K562 (cell line): ENCODE data around the gene PGP. TPM values are rescaled to one million over a fixed set of nuclear protein-coding genes. Genes with fewer than 3 reads are reported as not detected.

ENCODE experiments used
- ATAC-seq: fragments of 200-7000 bp; cut with Tn5 transposase; 3 replicates; pipeline ENCODE4 v1.9.1; 2020; ENCODE audit warnings: moderate library complexity
- BruUV-seq: library from RNA; stranded (reverse); fragments of 400-500 nt; replicated peaks from 2 replicates; lab custom pipeline; 2021; lab: Mats Ljungman, UMichigan
- CTCF ChIA-PET: fragments of 300-600 bp; formaldehyde crosslinking; extraction: SDS; loops from one replicate; lab custom pipeline; 2021; ENCODE audit warnings: low intra/inter-chr PET ratio; lab: Yijun Ruan, JAX
- POLR2A ChIA-PET: fragments of 300-600, 350-650 bp; sonication (Branson Sonifier 250); formaldehyde crosslinking; extraction: SDS; loops from one replicate; lab custom pipeline; 2021; ENCODE audit warnings: antibody characterized with exemption, inconsistent platforms; lab: Yijun Ruan, JAX
- DNase-seq, 4 experiments: peaks; one replicate each; pipeline versions ENCODE4 v3.0.0 to v3.0.0-alpha.2; 2011 to 2018; ENCODE audit warnings: low spot score in 3 of 4, mixed read lengths in 3 of 4; ENCODE audit errors: extremely low read depth in 1 of 4
- FAIRE-seq: peaks from 2 replicates; lab custom pipeline; 2011; peaks lifted over from hg19 to GRCh38; lab: Jason Lieb, UNC
- H2AFZ ChIP-seq: 2 replicates; pipeline ENCODE4 v1.6.0; 2011; ENCODE audit warnings: low read depth, low read length, control low read depth, inconsistent platforms
- H3K27ac ChIP-seq: fragments of 200-600 bp; 3 replicates; pipeline ENCODE4 v1.8.0; 2011; ENCODE audit warnings: low read depth, mild to moderate bottlenecking, control low read depth, inconsistent platforms, low read length, moderate library complexity, mixed read lengths; ENCODE audit errors: extremely low read depth
- H3K27me3 ChIP-seq, 2 experiments: fragments of 300-600 bp in 1 of 2; 2 replicates in 1 of 2; 3 replicates in 1 of 2; pipeline versions ENCODE4 v1.6.0 to v1.8.0; 2011; ENCODE audit warnings: inconsistent platforms in 2 of 2, low read length in 2 of 2, mild to moderate bottlenecking in 1 of 2, mixed read lengths in 1 of 2, moderate library complexity in 1 of 2; ENCODE audit not compliant: control insufficient read depth in 2 of 2, insufficient read depth in 2 of 2
- H3K36me3 ChIP-seq: fragments of 300-600 bp; 3 replicates; pipeline ENCODE4 v1.8.0; 2011; ENCODE audit warnings: mild to moderate bottlenecking, low read length, inconsistent platforms; ENCODE audit not compliant: control insufficient read depth, insufficient read depth
- H3K4me1 ChIP-seq, 2 experiments: fragments of 200-600 bp in 1 of 2; replicated peaks in 1 of 2; 2 replicates in 1 of 2; 3 replicates in 1 of 2; pipeline versions ENCODE4 v1.5.1 to v1.8.0; 2011; ENCODE audit warnings: inconsistent platforms in 2 of 2, low read length in 2 of 2, mild to moderate bottlenecking in 1 of 2, mixed read lengths in 1 of 2, moderate library complexity in 1 of 2; ENCODE audit not compliant: control insufficient read depth in 2 of 2, insufficient read depth in 2 of 2
- H3K4me2 ChIP-seq: 2 replicates; pipeline ENCODE4 v1.6.1; 2011; ENCODE audit warnings: low read length, control low read depth, inconsistent platforms, mixed read lengths; ENCODE audit not compliant: insufficient read depth
- H3K4me3 ChIP-seq: fragments of 200-600 bp; sonication (generic), shearing (Covaris generic); 2 replicates; pipeline ENCODE4 v1.5.1; 2016; ENCODE audit warnings: control low read depth, inconsistent platforms
- H3K79me2 ChIP-seq: fragments of 200-600 bp; 3 replicates; pipeline ENCODE4 v1.8.0; 2011; ENCODE audit warnings: low read length, inconsistent platforms; ENCODE audit not compliant: control insufficient read depth, insufficient read depth
- H3K9ac ChIP-seq, 2 experiments: 2 replicates each; pipeline versions ENCODE4 v1.6.0 to v1.6.1; 2011; ENCODE audit warnings: low read depth in 2 of 2, low read length in 2 of 2, control low read depth in 1 of 2, inconsistent platforms in 1 of 2, mild to moderate bottlenecking in 1 of 2, mixed read lengths in 1 of 2; ENCODE audit not compliant: insufficient read depth in 1 of 2
- H3K9me1 ChIP-seq: one replicate; pipeline ENCODE4 v1.6.0; 2011; ENCODE audit warnings: inconsistent platforms, mild to moderate bottlenecking, low read length, moderate library complexity; ENCODE audit not compliant: control insufficient read depth, insufficient read depth
- H3K9me3 ChIP-seq: replicated peaks from 2 replicates; pipeline ENCODE4 v1.5.1; 2011; ENCODE audit warnings: low read depth, low read length, inconsistent platforms; ENCODE audit not compliant: control insufficient read depth, insufficient read depth
- H4K20me1 ChIP-seq: replicated peaks from 2 replicates; pipeline ENCODE4 v1.6.1; 2011; ENCODE audit warnings: low read length, inconsistent platforms, mixed read lengths; ENCODE audit not compliant: control insufficient read depth, insufficient read depth
- ELF2 ChIP-seq: fragments of 250-450 bp; sonication (Bioruptor Pico); IDR thresholded peaks from 2 replicates; pipeline ENCODE4 v1.5.0; 2021; ENCODE audit warnings: mild to moderate bottlenecking
- HEY1 ChIP-seq: fragments of 250-450 bp; sonication (Bioruptor Pico); IDR thresholded peaks from 2 replicates; pipeline ENCODE4 v1.5.0; 2020; ENCODE audit warnings: mild to moderate bottlenecking, moderate library complexity, borderline replicate concordance
- POLR3G ChIP-seq: IDR thresholded peaks from 2 replicates; pipeline ENCODE4 v1.6.1; 2011; ENCODE audit not compliant: insufficient read length, insufficient replicate concordance; ENCODE audit errors: extremely low read depth
- TEAD2 ChIP-seq: fragments of 450-650 bp; IDR thresholded peaks from 2 replicates; pipeline ENCODE4 v1.6.1; 2016; ENCODE audit warnings: missing genetic modification characterization, control low read depth, missing compliant biosample characterization
- ZFX ChIP-seq: sonication (generic); formaldehyde crosslinking; IDR thresholded peaks from 2 replicates; pipeline ENCODE4 v1.8.0; 2022; ENCODE audit warnings: mild to moderate bottlenecking, missing genetic modification reagents, moderate library complexity
- WGBS: fragments of 100-300 bp; shearing (Covaris generic); methylation state at CpG from one replicate; pipeline ENCODE4 v1.1.6; 2016; ENCODE audit warnings: low coverage, mixed read lengths; ENCODE audit not compliant: insufficient coverage; ENCODE audit errors: missing lambda C conversion rate; 5-methylcytosine and 5-hydroxymethylcytosine counted together
- in situ Hi-C: fragments of 300-500 bp; cut with MboI; formaldehyde crosslinking; loops from 4 replicates; pipeline ENCODE4 v1.15.0; 2018; ENCODE audit warnings: inconsistent platforms, mixed read lengths
- intact Hi-C: fragments of 100-400 bp; cut with micrococcal nuclease; formaldehyde crosslinking; loops from 2 replicates; pipeline ENCODE4 v1.14.2; 2022
- polyA plus RNA-seq, 8 experiments: library from polyadenylated mRNA; depleted of rRNA in 4 of 8; stranded (reverse) in 5 of 8; unstranded in 3 of 8; fragments of >200 nt; fragmentation: Nextera tagmentation in 2 of 8; fragmentation: Illumina TruSeq in 1 of 8; extraction: Ambion mirVana in 2 of 8; extraction: Trizol in 1 of 8; gene quantifications; 2 replicates each; pipeline versions ENCODE4 v1.2.1 to v1.2.3, GENCODE V29; 2011 to 2014; ENCODE audit warnings: inconsistent platforms in 1 of 8, missing spikeins in 1 of 8
- total RNA-seq, 7 experiments: library from RNA; depleted of rRNA in 6 of 7; stranded (reverse); fragments of >200 nt in 6 of 7; fragmentation: Illumina TruSeq in 2 of 7; extraction: Trizol in 2 of 7; gene quantifications; 2 replicates each; pipeline versions ENCODE4 v1.2.1 to v1.2.3, GENCODE V29; 2011 to 2021; ENCODE audit warnings: low replicate concordance in 1 of 7
- TF ChIP-seq, protein P1 (sequence below): IDR thresholded peaks from 3 replicates; pipeline ENCODE4 v1.6.1; 2011; ENCODE audit warnings: borderline replicate concordance, mild to moderate bottlenecking; ENCODE audit not compliant: insufficient read length, insufficient read depth

PGP gene
- total and polyA plus RNA-seq, 9 of the 15 experiments (the other 6 are each of a cell fraction or from before 2014, with no cell fraction given): 1.1 to 57.6 (median 19.6) TPM

DNA sequence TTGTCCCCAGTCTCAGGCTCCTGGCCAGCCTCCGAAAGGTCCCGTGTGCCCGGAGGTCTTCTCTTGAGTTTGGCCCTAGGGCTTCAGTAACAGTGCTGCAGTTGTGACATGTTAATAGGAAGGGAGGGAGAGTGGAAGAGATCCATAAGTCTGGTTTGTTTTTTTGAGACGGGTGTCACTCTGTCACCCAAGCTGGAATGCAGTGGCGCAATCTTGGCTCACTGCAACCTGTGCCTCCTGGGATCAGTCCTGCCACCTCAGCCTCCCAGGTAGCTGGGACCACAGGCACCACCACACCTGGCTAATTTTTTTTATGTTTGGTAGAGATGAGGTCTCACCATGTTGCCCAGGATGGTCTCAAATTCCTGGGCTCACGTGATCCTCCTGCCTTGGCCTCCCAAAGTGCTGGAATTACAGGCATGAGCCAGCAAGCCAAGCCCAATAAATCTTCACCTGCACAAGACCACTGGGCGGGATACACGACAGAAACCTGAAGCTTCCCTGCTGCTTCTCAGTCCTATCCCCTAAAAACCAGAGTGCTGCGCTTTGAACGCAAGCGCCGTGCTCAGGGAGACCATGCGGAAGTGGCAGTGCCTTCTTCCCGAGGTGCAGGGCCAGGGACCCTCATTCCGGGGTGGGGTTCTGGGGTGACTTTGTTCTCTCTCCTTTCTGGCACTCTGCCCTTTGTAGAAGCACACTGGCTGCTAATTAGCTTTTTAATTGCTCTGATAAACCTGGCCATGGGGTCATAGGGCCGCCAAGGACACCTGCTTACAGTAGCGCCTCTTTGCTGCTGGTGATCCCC, 48.2 kb downstream of the PGP start:
- Histone ChIP-seq H3K79me2 (peaks cover 34% of the 10 kb centered on the region), H3K9ac (peak overlapping the region in 1 of 2 experiments; percentile 68; a peak in 1 of 4 replicates), H4K20me1 (no peaks in the 10 kb centered on the region), H3K9me3 (peaks cover 3% of the 10 kb centered on the region), H3K4me1 (peaks cover 0 to 50% of the 10 kb centered on the region in 2 experiments; a peak in 2 of 5 replicates), H2AFZ (no peak overlapping the region), H3K36me3 (peaks cover 66% of the 10 kb centered on the region), H3K27me3 (no peaks in the 10 kb centered on the region), H3K4me3 (no peak overlapping the region), H3K9me1 (no peaks in the 10 kb centered on the region), H3K4me2 (no peak overlapping the region), H3K27ac (no peak overlapping the region)
- DNase-seq (no peak), ATAC-seq (no peak), FAIRE-seq (no peak)
- intact Hi-C loops: no loop called here
- TF ChIP-seq HEY1 (CRISPR knock-in tag) (no peak), ZFX (CRISPR knock-in tag) (no peak), ELF2 (no peak), POLR3G (no peak), TEAD2 (tag) (no peak)
- TF ChIP-seq, protein P1, sequence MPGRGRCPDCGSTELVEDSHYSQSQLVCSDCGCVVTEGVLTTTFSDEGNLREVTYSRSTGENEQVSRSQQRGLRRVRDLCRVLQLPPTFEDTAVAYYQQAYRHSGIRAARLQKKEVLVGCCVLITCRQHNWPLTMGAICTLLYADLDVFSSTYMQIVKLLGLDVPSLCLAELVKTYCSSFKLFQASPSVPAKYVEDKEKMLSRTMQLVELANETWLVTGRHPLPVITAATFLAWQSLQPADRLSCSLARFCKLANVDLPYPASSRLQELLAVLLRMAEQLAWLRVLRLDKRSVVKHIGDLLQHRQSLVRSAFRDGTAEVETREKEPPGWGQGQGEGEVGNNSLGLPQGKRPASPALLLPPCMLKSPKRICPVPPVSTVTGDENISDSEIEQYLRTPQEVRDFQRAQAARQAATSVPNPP: no peak
- ChIA-PET CTCF (no interaction called here), POLR2A (interaction anchor here (0.6 to 4.8 kb wide), 2 partner anchors 11 to 29 kb away, joined by 4 to 46 read pairs; partner anchors contain the start of gene TRAF7)
- 94% methylated on average over 16 of the region's 17 CpGs for WGBS
- in situ Hi-C loops: no loop called here
- BruUV-seq: no TSS peak
